ENCODE measurements around the gene OBP2A.

GRCh38 chr9:135555203-135555602 is 9.3 kb downstream of the OBP2A start:
- TF ChIP-seq CTCF (IDR thresholded peaks at IDR 0.05) (no peak), POLR2A (IDR thresholded peaks at IDR 0.05) (no peak)

All from Peyer's patch (tissue), 4 donors.